ENCODE measurements around the gene C16orf46. TPM values are rescaled to one million over a fixed set of nuclear protein-coding genes. Genes with fewer than 3 reads are reported as not detected.

Gene C16orf46
- total RNA-seq, 4 donors from 2014 or later = 1.9 TPM; not detected in 3

- no peaks in the 10 kb centered on the region for H3K27me3 ChIP-seq
- no peak for DNase-seq
- no peaks in the 10 kb centered on the region for H3K4me1 ChIP-seq
- H3K27ac ChIP-seq = peak overlapping the region in 1 of 2 donors; percentile 47
- peak overlapping the region; percentile 56 to 82 for H3K4me3 ChIP-seq
- intact Hi-C loops (cut with DNase I; ENCODE audit: low total_unique reads) = no loop called here
- no peaks in the 10 kb centered on the region for H3K9me3 ChIP-seq
- H3K36me3 ChIP-seq = no peaks in the 10 kb centered on the region
- no peak for TF ChIP-seq POLR2A (IDR thresholded peaks at IDR 0.05)
- TF ChIP-seq CTCF (IDR thresholded peaks at IDR 0.05) = no peak
These were observed 40.2 kb downstream of the C16orf46 start for GRCh38 chr16:81036751-81037350.

- no peaks in the 10 kb centered on the region for H3K36me3 ChIP-seq
- H3K4me1 ChIP-seq = no peaks in the 10 kb centered on the region
- peak overlapping the region; percentile 47 to 65 for H3K27ac ChIP-seq
- intact Hi-C loops (cut with DNase I; ENCODE audit: low total_unique reads) = no loop called here
- peak overlapping the region; percentile 56 to 82 for H3K4me3 ChIP-seq
- H3K9me3 ChIP-seq = no peaks in the 10 kb centered on the region
- no peaks in the 10 kb centered on the region for H3K27me3 ChIP-seq
- peak in 1 of 2 donors; percentile 19 for DNase-seq
- no peak for TF ChIP-seq CTCF (IDR thresholded peaks at IDR 0.05)
- TF ChIP-seq POLR2A (IDR thresholded peaks at IDR 0.05) = no peak
These were observed 40.9 kb downstream of the C16orf46 start for GRCh38 chr16:81035975-81036750.

- DNase-seq = peak; percentile 75 to 83
- TF ChIP-seq CTCF (IDR thresholded peaks at IDR 0.05) (peak; percentile 87 to 98 (median 98)), POLR2A (IDR thresholded peaks at IDR 0.05) (peak in 1 of 2 donors; percentile 63)
- H3K9me3 ChIP-seq = no peaks in the 10 kb centered on the region
- H3K27ac ChIP-seq = peak within 1 kb of the TSS; percentile 47 to 65
- H3K27me3 ChIP-seq = no peaks in the 10 kb centered on the region
- no peaks in the 10 kb centered on the region for H3K4me1 ChIP-seq
- intact Hi-C loops (cut with DNase I; ENCODE audit: low total_unique reads) = no loop called here
- peak within 1 kb of the TSS; percentile 56 to 82 for H3K4me3 ChIP-seq
- H3K36me3 ChIP-seq = no peaks in the 10 kb centered on the region
These were observed 41.6 kb downstream of the C16orf46 start, which contains the start of gene ATMIN for GRCh38 chr16:81035398-81035974. ATMIN (plus strand) TSS chr16:81035842; CDS start chr16:81035871, 29 bp downstream.

GRCh38 chr16:81029930-81030604, 47.0 kb downstream of the C16orf46 start:
- intact Hi-C loops (cut with DNase I; ENCODE audit: low total_unique reads) = no loop called here

More at GRCh38 chr16:81029930-81030604, 47.0 kb downstream of the C16orf46 start:
- DNase-seq = no peak
- Histone ChIP-seq H3K4me3 (no peak overlapping the region), H3K36me3 (no peaks in the 10 kb centered on the region), H3K4me1 (no peaks in the 10 kb centered on the region), H3K9me3 (no peaks in the 10 kb centered on the region), H3K27me3 (no peaks in the 10 kb centered on the region), H3K27ac (no peak overlapping the region)
- TF ChIP-seq CTCF (IDR thresholded peaks at IDR 0.05) (no peak), POLR2A (IDR thresholded peaks at IDR 0.05) (no peak)

All from uterus (tissue), 4 donors.